Endothelial cell of umbilical vein (primary cell): ENCODE results near the gene REC8. TPM values are rescaled to one million over a fixed set of nuclear protein-coding genes. Genes with fewer than 3 reads are reported as not detected.

Experiments
- BruUV-seq: library from RNA; stranded (reverse); fragments of 400-500 nt; replicated peaks from 2 replicates; lab custom pipeline; 2021; lab: Mats Ljungman, UMichigan
- CTCF ChIA-PET: fragments of 300-600, 350-600 bp; sonication (Branson Sonifier 250); formaldehyde crosslinking; loops from one replicate; lab custom pipeline; 2021; ENCODE audit warnings: antibody characterized with exemption, inconsistent platforms; lab: Charles Lee
- POLR2A ChIA-PET: fragments of 300-600, 350-600 bp; sonication (Branson Sonifier 250); formaldehyde crosslinking; loops from one replicate; lab custom pipeline; 2021; ENCODE audit warnings: antibody characterized with exemption, inconsistent platforms; lab: Charles Lee
- DNase-seq: peaks from one replicate; pipeline ENCODE4 v3.0.0-alpha.2; 2011; ENCODE audit warnings: low read depth, low spot score
- FAIRE-seq: peaks from 2 replicates; lab custom pipeline; 2011; peaks lifted over from hg19 to GRCh38; lab: Jason Lieb, UNC
- H2AFZ ChIP-seq: 2 replicates; pipeline ENCODE4 v1.6.0; 2012; ENCODE audit warnings: low read depth, low read length, control low read depth, inconsistent platforms
- H3K27ac ChIP-seq: 2 replicates; pipeline ENCODE4 v1.5.1; 2011; ENCODE audit warnings: low read depth, mild to moderate bottlenecking, control low read depth, low read length, moderate library complexity; ENCODE audit not compliant: insufficient read depth
- H3K27me3 ChIP-seq, 2 experiments: 2 replicates each; pipeline versions ENCODE4 v1.6.0 to v1.6.1; 2011; ENCODE audit warnings: low read length in 2 of 2, mixed read lengths in 1 of 2; ENCODE audit not compliant: control insufficient read depth in 2 of 2, insufficient read depth in 2 of 2
- H3K36me3 ChIP-seq, 2 experiments: 2 replicates in 1 of 2; 3 replicates in 1 of 2; pipeline ENCODE4 v1.5.1; 2011; ENCODE audit warnings: low read length in 2 of 2, mild to moderate bottlenecking in 1 of 2, moderate library complexity in 1 of 2; ENCODE audit not compliant: control insufficient read depth in 2 of 2, insufficient read depth in 2 of 2; ENCODE audit errors: extremely low read depth in 1 of 2
- H3K4me1 ChIP-seq: 3 replicates; pipeline ENCODE4 v1.5.1; 2011; ENCODE audit warnings: mild to moderate bottlenecking, low read length; ENCODE audit not compliant: control insufficient read depth, insufficient read depth; ENCODE audit errors: extremely low read depth
- H3K4me2 ChIP-seq: 2 replicates; pipeline ENCODE4 v1.6.1; 2011; ENCODE audit warnings: low read length, control low read depth, mixed read lengths; ENCODE audit not compliant: insufficient read depth
- H3K4me3 ChIP-seq, 3 experiments: fragments of 200-600 bp in 1 of 3; sonication (generic), shearing (Covaris generic) in 1 of 3; replicated peaks in 1 of 3; 2 replicates each; pipeline ENCODE4 v1.5.1; 2011 to 2016; ENCODE audit warnings: control low read depth in 3 of 3, low read length in 3 of 3, mild to moderate bottlenecking in 2 of 3, inconsistent platforms in 1 of 3, low read depth in 1 of 3, moderate library complexity in 1 of 3; ENCODE audit not compliant: insufficient read depth in 1 of 3
- H3K79me2 ChIP-seq: 2 replicates; pipeline ENCODE4 v1.6.0; 2012; ENCODE audit warnings: low read length, inconsistent platforms; ENCODE audit not compliant: control insufficient read depth, insufficient read depth
- H3K9ac ChIP-seq: replicated peaks from 2 replicates; pipeline ENCODE3; 2011; ENCODE audit warnings: low read length, control low read depth; ENCODE audit not compliant: insufficient read depth; ENCODE audit errors: extremely low read depth
- H3K9me1 ChIP-seq: replicated peaks from 3 replicates; pipeline ENCODE4 v1.6.0; 2011; ENCODE audit warnings: mild to moderate bottlenecking, low read length; ENCODE audit not compliant: control insufficient read depth, insufficient read depth; ENCODE audit errors: extremely low read depth
- H3K9me3 ChIP-seq: replicated peaks from 2 replicates; pipeline ENCODE4 v1.5.1; 2012; ENCODE audit warnings: low read length, inconsistent platforms; ENCODE audit not compliant: control insufficient read depth, insufficient read depth
- H4K20me1 ChIP-seq: replicated peaks from 2 replicates; pipeline ENCODE3; 2011; ENCODE audit warnings: mild to moderate bottlenecking, low read length; ENCODE audit not compliant: control insufficient read depth, insufficient read depth; ENCODE audit errors: extremely low read depth
- EZH2 ChIP-seq: IDR thresholded peaks from 2 replicates; pipeline ENCODE4 v1.6.1; 2012; ENCODE audit warnings: borderline replicate concordance, low read depth, mild to moderate bottlenecking, moderate library complexity, low read length, inconsistent platforms; ENCODE audit not compliant: severe bottlenecking
- FOS ChIP-seq: IDR thresholded peaks from 2 replicates; pipeline ENCODE4 v1.6.1; 2011; ENCODE audit warnings: mild to moderate bottlenecking, low read length, moderate library complexity, borderline replicate concordance; ENCODE audit not compliant: insufficient read depth
- GATA2 ChIP-seq: IDR thresholded peaks from 2 replicates; pipeline ENCODE4 v1.7.0; 2011; ENCODE audit warnings: low read depth, mild to moderate bottlenecking, moderate library complexity, mixed read lengths, low read length; ENCODE audit not compliant: insufficient read length, insufficient read depth
- JUN ChIP-seq: IDR thresholded peaks from 2 replicates; pipeline ENCODE4 v1.6.1; 2011; ENCODE audit warnings: borderline replicate concordance, low read depth; ENCODE audit not compliant: insufficient read length, insufficient read depth
- MYC ChIP-seq: IDR thresholded peaks from one replicate; pipeline ENCODE4 v1.6.1; 2011; ENCODE audit warnings: mild to moderate bottlenecking, low read depth, low read length
- POLR2A ChIP-seq: IDR thresholded peaks from 2 replicates; pipeline ENCODE4 v1.6.1; 2012; ENCODE audit warnings: low read depth, mild to moderate bottlenecking, control low read depth, low read length
- POLR2AphosphoS5 ChIP-seq: IDR thresholded peaks from 2 replicates; pipeline ENCODE4 v1.6.1; 2012; ENCODE audit warnings: low read depth, mild to moderate bottlenecking, control low read depth, low read length, moderate library complexity; ENCODE audit not compliant: insufficient read depth
- dilution Hi-C: fragments of 300-500 bp; cut with MboI; formaldehyde crosslinking; loops from one replicate; pipeline ENCODE4 v1.15.0; 2019; ENCODE audit warnings: low sequenced_read_pairs; ENCODE audit not compliant: extremely low pct_ligation_motif_present
- intact Hi-C: fragments of 100-400 bp; cut with micrococcal nuclease; formaldehyde crosslinking; loops from one replicate; pipeline ENCODE4 v1.10.0; 2022
- polyA plus RNA-seq, 4 experiments: library from polyadenylated mRNA; depleted of rRNA in 3 of 4; stranded (reverse) in 3 of 4; unstranded in 1 of 4; fragments of >200 nt; gene quantifications; 2 replicates each; pipeline versions ENCODE4 v1.2.1 to v1.2.3, GENCODE V29; 2011 to 2012; ENCODE audit warnings: missing spikeins in 1 of 4
- total RNA-seq: library from RNA; stranded (reverse); gene quantifications from 2 replicates; pipeline ENCODE4 v1.2.3, GENCODE V29; 2021
- TF ChIP-seq, protein P1 (sequence below), 2 donors: IDR thresholded peaks; 1 replicate in 1 of 2; 2 replicates in 1 of 2; pipeline ENCODE4 v1.5.1; 2011; ENCODE audit warnings: low read length in 2 of 2, mild to moderate bottlenecking in 2 of 2, moderate library complexity in 2 of 2, control low read depth in 1 of 2, inconsistent platforms in 1 of 2, low read depth in 1 of 2; ENCODE audit not compliant: insufficient read depth in 1 of 2; ENCODE audit errors: extremely low read depth in 1 of 2
- TF ChIP-seq, protein P2 (sequence below): IDR thresholded peaks from 2 replicates; pipeline ENCODE4 v1.6.1; 2011; ENCODE audit not compliant: insufficient read depth, insufficient read length

REC8 gene
- total and polyA plus RNA-seq, 2 donors (not counting 3 experiments of a cell fraction or from before 2014, with no cell fraction given): 12.5 to 33.6 TPM

DNA sequence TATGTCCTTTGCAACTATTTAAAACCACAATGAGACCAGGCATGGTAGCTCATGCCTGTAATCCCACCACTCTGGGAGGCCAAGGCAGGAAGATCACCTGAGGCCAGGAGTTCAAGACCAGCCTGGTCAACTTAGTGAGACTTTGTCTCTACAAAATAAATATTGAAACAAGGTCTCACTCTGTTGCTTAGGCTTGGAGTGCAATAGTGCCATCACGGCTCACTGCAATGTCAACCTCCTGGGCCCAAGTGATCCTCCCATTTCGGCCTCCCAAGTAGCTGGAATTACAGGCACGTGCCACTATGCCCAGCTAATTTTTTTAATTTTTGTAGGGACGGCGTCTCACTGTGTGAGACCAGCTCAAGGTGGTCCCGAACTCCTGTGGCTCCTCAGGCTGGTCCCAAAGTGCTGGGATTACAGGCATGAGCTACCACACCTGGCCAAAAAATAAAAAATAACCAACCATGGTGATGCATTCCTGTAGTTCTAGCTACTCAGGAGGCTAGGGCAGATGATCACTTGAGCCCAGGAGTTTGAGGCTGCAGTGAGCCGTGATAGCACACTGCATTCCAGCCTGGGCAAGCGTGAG is 42.4 kb upstream of the REC8 start:
- BruUV-seq: no TSS peak
- Histone ChIP-seq H3K27ac (no peak overlapping the region), H3K79me2 (no peaks in the 10 kb centered on the region), H3K36me3 (no peaks in the 10 kb centered on the region), H3K27me3 (no peaks in the 10 kb centered on the region), H4K20me1 (no peaks in the 10 kb centered on the region), H2AFZ (no peak overlapping the region), H3K9me3 (no peaks in the 10 kb centered on the region), H3K4me3 (no peak overlapping the region), H3K4me1 (no peaks in the 10 kb centered on the region), H3K9ac (no peak overlapping the region), H3K4me2 (no peak overlapping the region), H3K9me1 (no peaks in the 10 kb centered on the region)
- dilution Hi-C loops (no loop called here), intact Hi-C loops (no loop called here)
- TF ChIP-seq GATA2: no peak
- TF ChIP-seq EZH2: no peak
- TF ChIP-seq, protein P1, sequence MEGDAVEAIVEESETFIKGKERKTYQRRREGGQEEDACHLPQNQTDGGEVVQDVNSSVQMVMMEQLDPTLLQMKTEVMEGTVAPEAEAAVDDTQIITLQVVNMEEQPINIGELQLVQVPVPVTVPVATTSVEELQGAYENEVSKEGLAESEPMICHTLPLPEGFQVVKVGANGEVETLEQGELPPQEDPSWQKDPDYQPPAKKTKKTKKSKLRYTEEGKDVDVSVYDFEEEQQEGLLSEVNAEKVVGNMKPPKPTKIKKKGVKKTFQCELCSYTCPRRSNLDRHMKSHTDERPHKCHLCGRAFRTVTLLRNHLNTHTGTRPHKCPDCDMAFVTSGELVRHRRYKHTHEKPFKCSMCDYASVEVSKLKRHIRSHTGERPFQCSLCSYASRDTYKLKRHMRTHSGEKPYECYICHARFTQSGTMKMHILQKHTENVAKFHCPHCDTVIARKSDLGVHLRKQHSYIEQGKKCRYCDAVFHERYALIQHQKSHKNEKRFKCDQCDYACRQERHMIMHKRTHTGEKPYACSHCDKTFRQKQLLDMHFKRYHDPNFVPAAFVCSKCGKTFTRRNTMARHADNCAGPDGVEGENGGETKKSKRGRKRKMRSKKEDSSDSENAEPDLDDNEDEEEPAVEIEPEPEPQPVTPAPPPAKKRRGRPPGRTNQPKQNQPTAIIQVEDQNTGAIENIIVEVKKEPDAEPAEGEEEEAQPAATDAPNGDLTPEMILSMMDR (IDR thresholded peaks at IDR 0.05; ENCODE audit: extremely low read depth in 1 of 2, insufficient read depth in 1 of 2, low read depth in 1 of 2, low read length in 2 of 2): no peak
- no peak for TF ChIP-seq JUN
- TF ChIP-seq FOS: no peak
- no peak for TF ChIP-seq POLR2A
- TF ChIP-seq, protein P2, sequence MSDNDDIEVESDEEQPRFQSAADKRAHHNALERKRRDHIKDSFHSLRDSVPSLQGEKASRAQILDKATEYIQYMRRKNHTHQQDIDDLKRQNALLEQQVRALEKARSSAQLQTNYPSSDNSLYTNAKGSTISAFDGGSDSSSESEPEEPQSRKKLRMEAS: no peak
- no peak for TF ChIP-seq MYC
- no peak for TF ChIP-seq POLR2AphosphoS5
- POLR2A ChIA-PET: interaction anchor here (0.6 to 1.1 kb wide), 2 partner anchors 14 to 814 kb away, joined by 4 read pairs; no protein-coding TSS in a partner anchor
- no peak for FAIRE-seq
- DNase-seq: no peak
- CTCF ChIA-PET: interaction anchor here (0.6 kb wide), 1 partner anchor 99 kb away, joined by 3 read pairs; no protein-coding TSS in a partner anchor
